Kidney (tissue), 14 donors: ENCODE data around the gene LARP1. TPM values are rescaled to one million over a fixed set of nuclear protein-coding genes. Genes with fewer than 3 reads are reported as not detected.

ENCODE experiments used
- DNase-seq, 5 donors: peaks; one replicate each; pipeline ENCODE4 v3.0.0-alpha.2; 2013 to 2020
- FAIRE-seq: peaks from 2 replicates; lab custom pipeline; 2012; peaks lifted over from hg19 to GRCh38; lab: Jason Lieb, UNC
- H3K27ac ChIP-seq, 2 donors: one replicate each; pipeline ENCODE4 v1.7.0; 2013; ENCODE audit warnings: low read depth in 2 of 2, low read length in 2 of 2, inconsistent platforms in 1 of 2
- H3K27me3 ChIP-seq: one replicate; pipeline ENCODE4 v1.7.1; 2013; ENCODE audit warnings: low read length, inconsistent platforms; ENCODE audit not compliant: control insufficient read depth, insufficient read depth
- H3K36me3 ChIP-seq, 3 donors: one replicate each; pipeline versions ENCODE4 v1.7.0 to v1.7.1; 2013; ENCODE audit warnings: low read length in 3 of 3, control low read depth in 1 of 3, inconsistent platforms in 1 of 3; ENCODE audit not compliant: insufficient read depth in 3 of 3, control insufficient read depth in 2 of 3
- H3K4me1 ChIP-seq, 3 donors: one replicate each; pipeline versions ENCODE4 v1.7.0 to v1.7.1; 2013; ENCODE audit warnings: low read length in 3 of 3, inconsistent platforms in 1 of 3, low read depth in 1 of 3; ENCODE audit not compliant: control insufficient read depth in 2 of 3, insufficient read depth in 2 of 3
- H3K4me3 ChIP-seq, 3 donors: one replicate each; pipeline versions ENCODE4 v1.7.0 to v1.8.1; 2013; ENCODE audit warnings: low read length in 3 of 3, control low read depth in 1 of 3, inconsistent platforms in 1 of 3
- H3K9ac ChIP-seq, 3 donors: one replicate each; pipeline versions ENCODE4 v1.7.0 to v1.7.1; 2013; ENCODE audit warnings: low read length in 3 of 3, control low read depth in 1 of 3, inconsistent platforms in 1 of 3
- H3K9me3 ChIP-seq, 3 donors: one replicate each; pipeline versions ENCODE4 v1.7.0 to v1.7.1; 2013; ENCODE audit warnings: low read length in 3 of 3, control low read depth in 1 of 3, inconsistent platforms in 1 of 3; ENCODE audit not compliant: control insufficient read depth in 2 of 3, insufficient read depth in 1 of 3
- intact Hi-C: fragments of 100-400 bp; cut with DNase I; formaldehyde crosslinking; loops from one replicate; pipeline ENCODE4 v1.11.1; 2022
- polyA plus RNA-seq: library from polyadenylated mRNA; stranded (reverse); fragments of 350-450 nt; fragmentation: Illumina TruSeq; extraction: RNeasy Lipid Tissue Mini Kit (QIAGEN cat#74804); gene quantifications from one replicate; pipeline ENCODE4 v1.2.3, GENCODE V29; 2014; ENCODE audit warnings: low read depth, low replicate concordance; ENCODE audit not compliant: insufficient read depth
- total RNA-seq: library from RNA; stranded (reverse); fragmentation: NEBNext Ultra II Directional; extraction: Animal tissue kit (Norgen Biotek cat#: 25700); gene quantifications from one replicate; pipeline ENCODE4 v1.2.1, GENCODE V29; 2021
- TF ChIP-seq, protein P1 (sequence below): IDR thresholded peaks from 3 replicates; pipeline ENCODE4 v1.5.1; 2012; ENCODE audit warnings: mild to moderate bottlenecking, moderate library complexity, borderline replicate concordance; ENCODE audit not compliant: insufficient read depth; ENCODE audit errors: extremely low read depth
- donor health status: control.
- donor health status: control.
- donor health status: control.
- donor health status: control.
- donor health status: control.
- donor health status: DM: yes; HTN: yes; CAD: no.
- donor health status: Normal renal cell carcinoma (clear cell type).

Gene LARP1
- total and polyA plus RNA-seq, 2 donors from 2014 or later, result 25.2 to 155 TPM

DNA sequence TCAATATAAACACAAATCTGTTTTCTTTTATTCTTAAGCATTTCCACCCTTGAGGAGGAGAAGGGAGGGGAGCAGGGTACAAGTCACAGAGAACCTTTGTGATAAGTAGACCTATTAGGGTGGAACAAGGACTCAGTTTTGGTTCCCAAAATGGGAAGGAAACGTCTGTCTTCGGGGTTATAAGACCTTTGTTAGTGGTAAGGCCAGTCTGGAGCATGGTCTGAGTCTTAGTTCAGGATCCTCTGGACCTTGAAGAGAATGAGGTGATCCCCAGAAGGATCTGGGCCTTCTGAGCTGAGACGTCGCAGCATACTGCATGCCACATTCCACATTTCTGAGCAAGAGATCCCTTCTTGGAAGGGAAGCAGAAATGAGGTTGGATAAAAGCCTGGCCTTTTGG is 58.0 kb downstream of the LARP1 start:
- peaks cover 12 to 52% (median 33%) of the 10 kb centered on the region in 3 donors for H3K36me3 ChIP-seq
- no peak overlapping the region for H3K27ac ChIP-seq
- no peak for DNase-seq
- no peaks in the 10 kb centered on the region for H3K9me3 ChIP-seq
- no peak for FAIRE-seq
- TF ChIP-seq, protein P1, sequence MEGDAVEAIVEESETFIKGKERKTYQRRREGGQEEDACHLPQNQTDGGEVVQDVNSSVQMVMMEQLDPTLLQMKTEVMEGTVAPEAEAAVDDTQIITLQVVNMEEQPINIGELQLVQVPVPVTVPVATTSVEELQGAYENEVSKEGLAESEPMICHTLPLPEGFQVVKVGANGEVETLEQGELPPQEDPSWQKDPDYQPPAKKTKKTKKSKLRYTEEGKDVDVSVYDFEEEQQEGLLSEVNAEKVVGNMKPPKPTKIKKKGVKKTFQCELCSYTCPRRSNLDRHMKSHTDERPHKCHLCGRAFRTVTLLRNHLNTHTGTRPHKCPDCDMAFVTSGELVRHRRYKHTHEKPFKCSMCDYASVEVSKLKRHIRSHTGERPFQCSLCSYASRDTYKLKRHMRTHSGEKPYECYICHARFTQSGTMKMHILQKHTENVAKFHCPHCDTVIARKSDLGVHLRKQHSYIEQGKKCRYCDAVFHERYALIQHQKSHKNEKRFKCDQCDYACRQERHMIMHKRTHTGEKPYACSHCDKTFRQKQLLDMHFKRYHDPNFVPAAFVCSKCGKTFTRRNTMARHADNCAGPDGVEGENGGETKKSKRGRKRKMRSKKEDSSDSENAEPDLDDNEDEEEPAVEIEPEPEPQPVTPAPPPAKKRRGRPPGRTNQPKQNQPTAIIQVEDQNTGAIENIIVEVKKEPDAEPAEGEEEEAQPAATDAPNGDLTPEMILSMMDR, result no peak
- intact Hi-C loops, result loop anchor here (5.0 kb wide), 1 partner anchor 161 kb away; no protein-coding TSS in a partner anchor
- H3K4me3 ChIP-seq, result no peak overlapping the region
- H3K9ac ChIP-seq, result no peak overlapping the region
- H3K27me3 ChIP-seq, result no peaks in the 10 kb centered on the region
- peaks cover 0 to 11% (median 8%) of the 10 kb centered on the region in 3 donors for H3K4me1 ChIP-seq

DNA sequence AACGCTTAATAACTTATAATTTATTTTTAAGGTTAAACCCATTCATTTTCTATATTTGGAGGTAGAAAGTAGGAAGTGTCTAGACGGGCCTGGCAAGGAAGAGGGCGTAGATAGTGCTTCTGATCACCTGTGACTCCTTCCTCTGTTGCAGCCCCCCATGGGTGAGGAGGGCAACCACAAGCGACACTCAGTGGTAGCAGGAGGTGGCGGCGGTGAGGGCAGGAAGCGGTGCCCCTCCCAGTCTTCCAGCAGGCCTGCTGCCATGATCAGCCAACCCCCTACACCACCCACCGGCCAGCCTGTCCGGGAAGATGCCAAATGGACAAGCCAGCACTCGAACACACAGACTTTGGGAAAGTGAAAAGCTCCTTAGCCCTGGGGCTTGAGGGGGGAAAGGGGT is 58.6 kb downstream of the LARP1 start:
- Histone ChIP-seq H3K36me3 (peaks cover 12 to 46% (median 30%) of the 10 kb centered on the region in 3 donors), H3K9me3 (no peaks in the 10 kb centered on the region), H3K27ac (no peak overlapping the region), H3K4me3 (no peak overlapping the region), H3K27me3 (no peaks in the 10 kb centered on the region), H3K4me1 (peaks cover 0 to 11% (median 8%) of the 10 kb centered on the region in 3 donors), H3K9ac (no peak overlapping the region)
- FAIRE-seq (no peak), DNase-seq (no peak)
- intact Hi-C loops, result loop anchor here (5.0 kb wide), 1 partner anchor 161 kb away; no protein-coding TSS in a partner anchor
- TF ChIP-seq, protein P1, result no peak

DNA sequence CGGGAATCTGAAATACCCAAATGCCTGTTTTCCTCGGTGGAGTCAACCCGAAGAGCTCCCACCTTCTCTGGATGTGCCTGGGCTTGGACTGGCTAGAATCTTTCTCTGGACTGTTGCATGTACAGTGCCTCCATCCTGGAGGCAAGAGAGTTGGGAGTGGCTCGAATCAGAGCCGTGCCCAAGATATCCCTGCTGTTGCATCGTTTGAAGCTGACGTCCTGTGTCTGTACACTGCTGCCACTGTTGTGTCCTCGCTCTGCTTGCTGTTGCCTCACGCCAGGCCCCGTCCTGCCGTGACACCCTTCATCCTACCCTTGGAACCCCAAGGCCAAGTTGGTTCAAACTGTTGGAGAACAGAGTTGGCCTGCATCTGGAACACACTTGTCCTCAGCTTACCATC is 59.8 kb downstream of the LARP1 start:
- Histone ChIP-seq H3K9ac (no peak overlapping the region), H3K36me3 (peaks cover 12 to 43% (median 33%) of the 10 kb centered on the region in 3 donors), H3K4me3 (no peak overlapping the region), H3K27me3 (no peaks in the 10 kb centered on the region), H3K9me3 (no peaks in the 10 kb centered on the region), H3K27ac (no peak overlapping the region), H3K4me1 (peaks cover 0 to 11% (median 8%) of the 10 kb centered on the region in 3 donors)
- DNase-seq, result no peak
- intact Hi-C loops, result no loop called here
- TF ChIP-seq, protein P1, result no peak
- no peak for FAIRE-seq
